Measurements from ENCODE around the gene SELENOP. TPM values are rescaled to one million over a fixed set of nuclear protein-coding genes. Genes with fewer than 3 reads are reported as not detected.

Gene SELENOP
- total RNA-seq, 4 donors from 2014 or later, result 79.2 to 489 (median 247) TPM

- H3K4me1 ChIP-seq, result peaks cover 0 to 34% (median 5%) of the 10 kb centered on the region in 3 donors
- TF ChIP-seq POLR2A (IDR thresholded peaks at IDR 0.05) (no peak), CTCF (IDR thresholded peaks at IDR 0.05) (no peak), EP300 (IDR thresholded peaks at IDR 0.05) (no peak), POLR2AphosphoS5 (IDR thresholded peaks at IDR 0.05) (no peak)
- no peaks in the 10 kb centered on the region for H3K27me3 ChIP-seq
- ATAC-seq, result no peak
- peak overlapping the region in 1 of 2 donors; percentile 51 for H3K4me3 ChIP-seq
- WGBS, 2 donors (ENCODE audit: low coverage in 1 of 2), result 63 to 70% methylated on average over 2 of the region's 2 CpGs
- peak overlapping the region; percentile 33 to 82 (median 80) for H3K27ac ChIP-seq
- H3K9me3 ChIP-seq, result no peaks in the 10 kb centered on the region
- peaks cover 0 to 5% of the 10 kb centered on the region in 2 donors for H3K36me3 ChIP-seq
Measured at GRCh38 chr5:42812620-42813019, 928 bp upstream of the SELENOP start.

GRCh38 chr5:42810834-42811590, 680 bp downstream of the SELENOP start:
- ATAC-seq, result no peak
- WGBS, 2 donors (ENCODE audit: low coverage in 1 of 2), result 51 to 52% methylated on average over 3 of the region's 3 CpGs
- H3K4me1 ChIP-seq, result peaks cover 0 to 42% (median 7%) of the 10 kb centered on the region in 3 donors
- H3K27ac ChIP-seq, result peak overlapping the region; percentile 72 to 82 (median 80)
- H3K9me3 ChIP-seq, result no peaks in the 10 kb centered on the region
- no peak for TF ChIP-seq POLR2A (IDR thresholded peaks at IDR 0.05)
- TF ChIP-seq POLR2AphosphoS5 (IDR thresholded peaks at IDR 0.05), result no peak
- TF ChIP-seq CTCF (IDR thresholded peaks at IDR 0.05), result no peak
- no peak for TF ChIP-seq EP300 (IDR thresholded peaks at IDR 0.05)
- H3K4me3 ChIP-seq, result peak overlapping the region; percentile 51 to 68
- no peaks in the 10 kb centered on the region for H3K27me3 ChIP-seq
- peaks cover 0 to 17% of the 10 kb centered on the region in 2 donors for H3K36me3 ChIP-seq

GRCh38 chr5:42808888-42809611, 2.6 kb downstream of the SELENOP start:
- no peaks in the 10 kb centered on the region for H3K27me3 ChIP-seq
- peaks cover 0 to 35% of the 10 kb centered on the region in 2 donors for H3K36me3 ChIP-seq
- H3K9me3 ChIP-seq, result no peaks in the 10 kb centered on the region
- peaks cover 0 to 42% (median 7%) of the 10 kb centered on the region in 3 donors for H3K4me1 ChIP-seq
- no peak for ATAC-seq
- 52 to 71% methylated on average over 2 to 3 of the region's 4 CpGs for WGBS, 2 donors (ENCODE audit: low coverage in 1 of 2)
- TF ChIP-seq POLR2AphosphoS5 (IDR thresholded peaks at IDR 0.05) (no peak), POLR2A (IDR thresholded peaks at IDR 0.05) (no peak), EP300 (IDR thresholded peaks at IDR 0.05) (no peak), CTCF (IDR thresholded peaks at IDR 0.05) (no peak)
- peak overlapping the region; percentile 10 to 51 for H3K4me3 ChIP-seq
- no peak overlapping the region for H3K27ac ChIP-seq

GRCh38 chr5:42807722-42808447, 3.8 kb downstream of the SELENOP start:
- no peak for ATAC-seq
- H3K9me3 ChIP-seq, result no peaks in the 10 kb centered on the region
- H3K27me3 ChIP-seq, result no peaks in the 10 kb centered on the region
- no peak for TF ChIP-seq EP300 (IDR thresholded peaks at IDR 0.05)
- TF ChIP-seq POLR2A (IDR thresholded peaks at IDR 0.05), result no peak
- TF ChIP-seq POLR2AphosphoS5 (IDR thresholded peaks at IDR 0.05), result no peak
- no peak for TF ChIP-seq CTCF (IDR thresholded peaks at IDR 0.05)
- no peak overlapping the region for H3K27ac ChIP-seq
- H3K36me3 ChIP-seq, result peaks cover 0 to 45% of the 10 kb centered on the region in 2 donors
- peak overlapping the region; percentile 15 to 51 for H3K4me3 ChIP-seq
- 81 to 83% methylated on average over 1 to 2 of the region's 2 CpGs for WGBS, 2 donors (ENCODE audit: low coverage in 1 of 2)
- peaks cover 0 to 34% (median 7%) of the 10 kb centered on the region in 3 donors for H3K4me1 ChIP-seq
